UCSD-AML1 (cell line): ENCODE measurements around the gene APOLD1.
"Not testable (repeated sequence)": the region's sequence is repeated elsewhere in the genome, so short reads cannot be mapped to it uniquely, and the experiment has no call there.

Experiments
- DNase-seq: peaks from one replicate; lab custom pipeline; 2025; ENCODE audit not compliant: unreplicated experiment; lab: John Stamatoyannopoulos, UW

The APOLD1 gene, protein sequence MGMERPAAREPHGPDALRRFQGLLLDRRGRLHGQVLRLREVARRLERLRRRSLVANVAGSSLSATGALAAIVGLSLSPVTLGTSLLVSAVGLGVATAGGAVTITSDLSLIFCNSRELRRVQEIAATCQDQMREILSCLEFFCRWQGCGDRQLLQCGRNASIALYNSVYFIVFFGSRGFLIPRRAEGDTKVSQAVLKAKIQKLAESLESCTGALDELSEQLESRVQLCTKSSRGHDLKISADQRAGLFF

DNA sequence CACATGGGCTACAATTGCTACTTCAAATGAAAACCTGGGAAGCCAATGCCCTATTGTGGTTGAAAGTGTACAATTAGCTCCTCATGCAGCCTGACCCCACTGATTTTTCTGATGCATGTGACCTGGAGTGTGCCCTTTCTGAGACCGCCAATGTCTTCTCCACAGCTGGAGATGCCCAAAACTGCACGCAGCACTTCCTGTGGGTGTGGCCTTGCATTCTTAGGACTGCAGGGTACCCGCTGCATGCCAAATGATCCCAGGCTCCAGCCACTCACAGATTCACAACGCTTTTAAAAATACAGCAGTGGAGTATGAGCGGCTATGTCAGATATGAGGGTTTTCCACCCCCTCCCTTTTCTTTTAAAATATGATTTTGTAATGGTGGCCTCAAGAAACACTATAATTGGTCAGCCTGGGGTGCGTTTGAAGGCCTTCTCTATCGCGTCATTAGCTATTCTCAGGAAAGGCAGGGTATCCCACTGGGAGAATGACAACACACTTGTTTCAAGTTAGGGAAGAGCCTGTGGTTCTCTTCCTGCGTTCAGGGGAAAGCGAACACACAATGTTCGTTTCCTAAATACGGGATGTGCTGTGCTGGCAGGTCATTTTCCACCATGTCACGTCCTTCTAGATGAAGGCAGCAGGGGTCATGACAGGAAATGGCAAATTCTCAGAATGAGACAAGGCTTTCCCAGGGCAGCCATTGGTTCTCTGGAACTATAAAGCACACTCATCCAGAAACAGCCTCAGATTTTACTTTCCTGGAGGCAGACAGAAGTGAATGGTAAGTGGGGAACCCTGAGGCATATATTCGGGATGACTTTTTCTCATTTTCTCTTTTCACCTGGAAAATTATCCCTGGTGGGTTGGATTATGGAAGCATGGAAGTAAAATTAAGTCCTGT, at the start of gene APOLD1:
Gene APOLD1 (plus strand): TSS at position 749 of the 904 bp plus-strand sequence. CDS start 33 bp downstream, at position 782.
- DNase-seq = no peak

DNA sequence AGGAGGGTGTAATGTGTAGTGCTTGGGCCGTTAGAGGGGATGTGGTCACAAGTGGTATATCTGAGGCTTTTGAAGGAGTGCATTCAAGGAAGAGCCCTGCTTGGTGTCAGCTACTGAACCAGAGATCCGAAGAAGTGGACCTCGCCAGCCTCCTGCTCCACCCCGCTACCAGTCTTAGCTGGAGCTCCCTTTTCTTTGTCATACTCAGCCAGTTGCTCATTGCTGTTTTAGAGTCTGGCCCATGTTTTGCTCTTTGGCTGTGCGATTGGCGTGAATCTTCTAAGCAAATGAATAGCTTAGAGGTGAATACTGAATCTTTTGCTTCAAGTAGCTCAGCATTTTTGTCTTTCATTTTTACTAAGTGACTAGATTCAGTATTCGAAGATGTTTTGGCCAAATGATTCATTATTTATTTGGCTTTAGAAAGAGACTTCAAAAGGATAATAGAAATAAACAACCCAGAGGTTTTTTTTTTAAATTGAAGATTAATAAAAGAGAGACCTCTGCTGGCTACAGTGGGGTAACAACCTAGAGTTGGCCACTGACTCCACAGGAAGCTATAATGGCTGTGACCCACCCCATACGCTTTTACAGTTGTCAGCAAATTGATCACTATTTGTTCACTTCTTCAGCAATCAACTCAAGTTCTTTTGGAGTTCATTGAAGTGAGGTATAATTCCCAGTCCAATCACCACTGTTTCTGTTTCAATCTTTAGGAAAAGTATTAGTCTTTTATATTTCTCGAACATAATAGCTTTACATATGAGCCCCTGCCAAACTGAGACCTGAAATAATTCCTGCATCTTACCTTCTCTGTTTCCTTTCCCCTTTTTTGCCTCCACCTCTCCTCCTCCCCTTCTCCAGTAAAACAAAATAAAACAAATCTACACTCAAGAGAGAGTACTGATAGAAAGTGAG, 48.4 kb upstream of the APOLD1 start:
- DNase-seq = peak; percentile 22

DNA sequence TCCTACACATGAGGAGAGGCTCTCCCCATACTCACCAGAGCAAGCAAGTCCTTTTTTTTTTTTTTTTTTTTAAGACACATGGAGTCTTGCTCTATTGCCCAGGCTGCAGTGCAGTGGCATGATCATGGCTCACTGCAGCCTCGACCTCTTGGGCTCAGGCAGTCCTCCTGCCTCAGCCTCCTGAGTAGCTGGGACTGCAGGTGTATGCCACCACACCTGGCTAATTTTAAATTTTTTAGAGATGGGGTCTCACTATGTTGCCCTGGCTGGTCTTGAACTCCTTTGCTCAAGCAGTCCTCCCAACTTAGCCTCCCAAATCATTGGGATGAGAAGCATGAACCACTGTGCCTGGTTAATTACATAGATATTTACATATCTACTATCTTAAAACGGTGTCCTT, 47.3 kb upstream of the APOLD1 start:
- DNase-seq = not testable (repeated sequence)

DNA sequence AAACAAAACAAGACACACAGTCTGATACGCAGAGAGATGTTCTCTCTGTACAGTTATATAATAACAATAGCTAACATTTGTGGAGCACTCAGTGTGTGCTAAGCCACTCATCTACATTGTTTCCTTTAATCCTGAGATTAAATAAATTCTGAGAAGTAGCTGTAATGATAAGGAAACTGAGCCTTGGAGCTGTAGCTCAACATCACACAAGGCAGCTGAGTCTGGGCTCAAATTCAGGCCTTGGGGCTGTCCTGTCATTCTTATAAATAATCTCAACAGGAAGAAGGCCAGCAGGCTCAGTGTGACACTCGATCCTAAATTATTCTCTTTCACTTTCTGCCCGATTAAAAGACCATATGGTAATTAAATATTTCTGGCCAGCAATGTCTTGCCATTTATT, 43.8 kb upstream of the APOLD1 start:
- no peak for DNase-seq

DNA sequence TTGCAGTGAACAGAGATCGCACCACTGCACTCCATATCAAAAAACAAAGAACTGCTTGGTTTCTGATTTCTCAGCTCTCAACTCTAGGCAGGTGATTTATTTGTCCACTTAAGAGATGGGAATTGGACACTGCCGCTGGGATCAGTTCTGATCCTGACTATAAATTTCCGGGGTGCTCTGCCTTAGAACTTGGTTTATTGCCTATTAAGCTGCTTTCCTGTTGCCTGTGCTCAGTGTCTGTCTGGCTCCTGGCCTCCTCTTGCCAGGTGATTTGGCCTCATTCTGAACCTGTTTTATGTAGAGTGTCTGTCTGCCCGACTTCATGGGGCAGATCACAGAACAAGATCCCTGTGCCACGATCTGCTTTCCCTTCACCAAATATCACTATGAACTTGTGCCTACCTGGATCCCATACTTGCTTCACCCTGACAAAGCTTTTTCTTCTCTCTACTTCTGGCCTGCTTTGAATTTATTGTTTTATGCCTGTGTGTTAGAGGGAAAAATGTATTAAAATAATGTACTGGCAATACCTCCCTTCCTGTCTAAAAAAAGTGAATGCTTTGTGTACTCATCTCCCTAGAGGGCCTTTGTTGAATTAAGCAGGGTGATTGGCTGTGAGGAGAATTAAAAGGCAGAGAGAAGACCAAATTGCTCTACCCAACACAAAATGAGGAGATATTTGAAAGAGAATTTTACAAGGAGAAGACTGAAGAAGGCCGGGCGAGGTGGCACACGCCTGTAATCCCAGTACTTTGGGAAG, 40.7 kb upstream of the APOLD1 start:
- no peak for DNase-seq

DNA sequence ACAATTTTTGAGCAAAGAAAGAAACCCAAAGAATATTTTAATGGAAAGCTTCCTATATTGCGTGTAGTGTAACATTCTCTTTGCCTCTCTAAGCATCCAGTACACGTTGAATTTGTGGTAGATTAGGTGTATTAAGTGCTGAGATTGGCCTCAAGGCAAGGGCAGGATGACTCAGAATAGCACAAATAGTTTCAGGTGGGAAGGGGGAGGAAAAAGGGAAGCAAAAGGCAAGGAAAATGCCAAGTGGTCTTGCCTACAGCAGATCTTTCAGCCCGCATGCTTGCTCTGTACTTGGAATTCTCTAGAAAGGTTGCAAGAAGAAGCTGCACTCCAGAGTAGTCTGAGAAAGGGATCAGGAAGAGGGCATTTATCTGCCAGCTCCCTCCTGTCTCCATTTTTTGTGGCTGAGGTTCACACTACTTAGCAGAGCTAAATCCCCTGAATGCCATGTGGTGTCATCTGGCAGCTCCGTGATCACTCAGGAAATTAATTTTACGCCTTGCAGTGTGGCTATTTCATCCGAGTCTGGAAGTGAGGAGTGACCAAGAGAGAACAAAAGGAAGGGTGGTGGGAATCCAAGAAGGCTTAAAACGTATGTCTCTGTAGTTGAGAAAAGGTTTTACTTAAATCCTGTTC, 39.8 kb upstream of the APOLD1 start:
- no peak for DNase-seq

DNA sequence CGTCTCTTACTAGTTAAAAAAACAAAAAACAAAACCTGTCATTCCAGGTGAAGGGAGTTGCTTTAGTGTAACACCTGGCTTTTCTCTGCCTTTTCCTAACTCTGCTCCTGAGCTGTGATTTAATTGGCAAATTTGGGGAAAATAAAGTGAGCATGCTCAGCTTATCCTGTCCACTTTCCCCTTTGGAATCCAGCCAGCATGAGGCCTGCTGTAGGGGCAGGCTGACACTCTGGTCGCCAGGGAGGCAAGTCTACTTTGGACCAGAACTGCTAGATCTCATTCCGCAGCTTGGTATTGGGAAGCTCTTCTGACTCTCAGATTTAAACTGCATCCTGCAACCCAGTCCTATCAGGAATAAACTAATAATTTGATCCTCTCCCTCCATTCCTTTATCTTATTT, 38.2 kb upstream of the APOLD1 start:
- no peak for DNase-seq

DNA sequence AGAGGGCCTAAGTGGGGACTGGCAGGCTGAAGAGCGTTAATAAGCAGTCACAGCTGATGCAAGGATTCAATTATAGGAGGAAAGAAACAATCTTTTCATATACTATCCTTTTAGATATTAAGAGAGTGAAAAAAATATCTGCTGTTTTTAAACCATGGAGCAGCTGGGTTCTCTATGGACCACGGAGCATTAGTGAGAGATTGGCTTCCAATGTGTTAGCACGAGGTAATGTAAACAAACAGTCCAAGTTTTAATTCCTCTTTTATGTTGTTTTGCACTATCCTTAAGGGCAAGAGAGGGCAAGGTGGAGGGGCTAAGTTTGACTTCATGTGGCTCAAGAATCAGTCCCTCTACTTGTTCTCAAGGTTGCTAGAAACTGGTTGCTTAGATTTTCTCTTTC, 37.4 kb upstream of the APOLD1 start:
- DNase-seq = no peak

DNA sequence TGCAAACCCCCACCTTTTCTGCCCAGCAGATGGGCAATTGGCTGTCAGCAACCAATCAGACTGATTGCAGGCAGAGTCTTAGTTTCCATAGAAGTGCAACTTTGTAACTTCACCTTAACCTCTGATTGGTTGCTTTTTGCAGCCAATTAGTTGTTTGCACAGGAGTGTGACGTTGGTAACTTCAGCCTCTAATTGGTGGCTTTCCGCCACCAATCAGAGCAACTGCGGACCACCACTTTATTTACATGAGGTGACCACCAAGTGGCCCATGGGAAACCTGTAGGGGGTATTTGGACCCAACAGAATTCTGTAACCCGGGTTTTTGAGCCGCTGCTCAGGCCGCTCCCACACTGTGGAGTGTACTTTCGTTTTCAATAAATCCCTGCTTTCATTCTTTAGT, 36.0 kb upstream of the APOLD1 start:
- no peak for DNase-seq

DNA sequence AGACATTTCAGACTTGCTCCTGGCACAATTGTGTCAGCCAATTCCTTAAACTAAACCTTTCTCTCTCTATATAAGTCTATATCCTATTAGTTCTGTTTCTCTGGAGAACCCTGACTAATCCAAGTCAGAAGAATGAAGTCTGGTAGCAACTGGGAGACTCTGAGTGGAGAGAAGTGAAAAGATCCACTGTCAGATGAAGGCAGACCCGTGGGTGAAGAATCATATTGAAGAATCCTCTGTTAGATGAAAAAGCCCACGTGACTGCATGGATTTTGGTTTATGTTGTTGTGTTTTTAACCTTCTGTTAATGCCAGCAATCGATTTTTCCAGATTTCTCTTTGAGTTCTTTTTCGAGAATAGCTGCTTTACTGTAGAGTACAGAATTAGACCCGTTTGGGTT, 29.5 kb upstream of the APOLD1 start:
- no peak for DNase-seq

DNA sequence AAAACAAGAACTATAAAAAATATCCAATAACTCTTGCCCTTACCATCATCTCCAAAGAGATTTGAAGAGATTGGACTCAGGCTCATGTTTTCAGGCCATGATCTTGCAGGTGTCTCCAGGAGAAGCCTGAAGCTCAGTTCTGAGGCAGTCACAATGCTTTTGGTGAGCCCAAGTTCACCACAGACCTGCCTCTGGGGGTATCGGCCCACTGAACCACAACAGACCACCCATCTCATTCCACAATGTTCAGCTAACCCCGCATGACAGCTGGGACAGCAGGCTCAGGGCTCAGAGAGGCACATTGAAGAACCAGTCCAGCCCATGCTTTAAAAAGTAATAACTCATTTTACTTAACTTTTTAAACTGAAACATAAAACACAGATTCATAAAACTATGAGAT, 28.3 kb upstream of the APOLD1 start:
- no peak for DNase-seq

DNA sequence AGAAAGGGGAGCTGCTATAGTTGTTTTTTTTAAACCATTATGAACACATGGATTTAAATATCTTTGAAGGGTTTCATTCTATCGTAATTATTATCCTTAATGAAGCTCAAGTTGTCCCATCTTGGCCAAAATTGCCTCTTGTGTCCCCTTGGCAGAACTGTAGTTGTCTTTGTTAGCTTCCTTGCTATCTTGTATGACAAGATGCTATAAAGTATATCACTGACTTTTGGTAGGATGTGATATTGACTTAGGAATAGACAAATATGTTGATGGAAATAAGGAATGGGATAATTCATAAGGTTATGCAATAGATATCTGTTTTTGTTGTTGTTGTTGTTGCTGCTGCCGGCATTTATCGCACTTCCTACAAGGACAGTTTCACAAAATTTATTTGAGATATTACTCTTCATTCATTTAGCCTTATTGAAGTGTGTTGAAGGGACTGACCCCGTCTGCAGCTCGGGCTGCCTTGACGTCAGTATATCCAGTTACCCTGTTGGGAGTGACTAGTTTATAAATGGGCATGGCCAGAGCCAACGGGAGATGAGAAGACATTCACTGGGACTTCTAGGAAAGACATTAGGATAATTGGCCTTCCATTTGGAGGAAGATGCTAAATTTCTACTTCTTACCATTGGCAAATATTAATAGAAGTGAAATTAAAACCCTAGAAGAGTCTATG, 26.1 kb upstream of the APOLD1 start:
- no peak for DNase-seq

DNA sequence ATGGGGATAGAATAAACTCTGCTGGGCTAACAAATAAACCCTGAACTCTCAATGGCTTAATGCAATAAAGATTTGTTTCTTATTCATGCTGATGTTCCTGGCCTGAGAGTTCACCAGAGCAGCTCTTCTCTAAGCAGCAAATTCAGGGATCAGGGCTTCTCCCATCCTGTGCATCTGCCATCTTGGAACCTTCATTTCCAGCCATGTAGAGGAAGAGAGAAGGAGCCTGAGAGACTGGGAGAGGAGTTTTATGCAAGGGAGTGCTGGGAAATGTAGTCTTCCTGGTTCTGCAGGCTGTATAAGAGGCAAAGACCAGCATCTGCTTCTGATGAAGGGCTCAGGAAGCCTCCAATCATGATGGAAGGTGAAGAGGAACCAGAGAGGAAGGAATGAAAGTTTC, 20.6 kb upstream of the APOLD1 start:
- DNase-seq = no peak

DNA sequence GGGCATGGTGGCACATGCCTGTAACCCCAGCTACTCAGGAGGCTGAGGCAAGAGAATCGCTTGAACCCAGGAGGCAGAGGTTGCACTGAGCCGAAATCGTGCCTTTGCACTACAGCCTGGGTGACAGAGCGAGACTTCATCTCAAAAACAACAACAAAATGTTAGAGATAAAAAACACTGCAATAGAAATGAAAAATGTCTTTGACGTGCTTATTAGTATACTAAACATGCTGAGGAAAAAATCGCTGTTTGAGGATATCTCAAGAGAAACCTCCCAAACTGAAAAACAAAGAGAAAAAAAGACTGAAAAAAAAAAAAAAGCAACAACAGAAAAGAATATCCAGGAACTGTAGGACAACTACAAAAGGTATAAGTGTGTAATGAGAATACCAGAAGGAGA, 15.2 kb upstream of the APOLD1 start:
- no peak for DNase-seq

DNA sequence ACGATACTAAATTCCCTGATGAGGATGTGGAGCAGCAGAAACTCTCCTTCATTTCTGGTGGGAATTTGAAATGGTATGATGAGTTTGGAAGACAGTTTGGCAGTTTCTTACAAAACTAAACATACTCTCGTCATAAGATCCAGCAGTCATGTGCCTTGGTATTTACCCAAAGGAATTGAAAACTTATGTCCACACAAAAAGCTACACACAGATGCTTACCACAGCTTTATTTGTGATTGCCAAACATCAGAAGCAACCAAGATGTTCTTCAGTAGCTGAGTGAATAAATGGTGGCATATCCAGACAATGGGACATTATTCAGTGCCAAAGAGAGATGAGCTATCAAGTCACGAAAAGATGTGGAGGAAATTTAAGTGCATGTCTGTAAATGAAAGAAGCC, 10.7 kb upstream of the APOLD1 start:
- DNase-seq = no peak

DNA sequence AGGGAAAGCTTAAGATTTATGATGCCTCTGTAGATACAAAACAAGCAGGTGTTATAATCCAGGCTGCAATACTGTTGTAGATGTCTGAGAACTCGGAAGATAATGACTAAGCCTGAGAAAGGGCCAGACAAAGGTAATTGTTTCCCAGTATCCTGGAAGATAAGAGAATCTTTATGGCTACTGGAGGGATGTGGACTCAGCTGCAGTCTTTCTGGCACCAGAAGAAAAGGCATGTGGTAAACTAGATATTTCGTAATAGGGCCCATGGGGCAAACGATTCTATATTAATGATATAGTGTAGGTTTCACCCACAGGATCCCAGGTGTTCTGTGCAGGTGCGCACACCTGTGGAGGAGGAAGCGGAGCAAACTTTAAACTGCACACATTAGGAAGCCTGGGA, 9.2 kb upstream of the APOLD1 start:
- no peak for DNase-seq

DNA sequence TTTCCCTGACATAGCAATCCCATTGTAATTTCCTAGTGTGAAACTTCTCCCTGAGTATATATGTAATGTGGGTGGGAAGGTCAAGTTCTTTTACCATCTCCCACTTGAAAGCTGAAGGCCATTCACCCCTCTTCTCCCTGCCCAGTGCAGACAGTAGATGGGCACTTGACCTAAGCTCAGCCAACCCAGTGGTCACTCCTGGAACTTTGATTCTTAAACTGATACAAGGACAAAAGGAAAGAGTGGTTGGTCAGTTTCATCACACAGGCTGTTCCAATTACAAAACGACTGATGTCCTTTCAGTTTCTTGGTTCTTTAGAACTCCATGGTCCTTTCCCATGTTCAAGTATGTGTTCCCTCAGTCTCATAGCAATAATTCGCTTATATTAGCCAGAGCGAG, 8.4 kb upstream of the APOLD1 start:
- no peak for DNase-seq

DNA sequence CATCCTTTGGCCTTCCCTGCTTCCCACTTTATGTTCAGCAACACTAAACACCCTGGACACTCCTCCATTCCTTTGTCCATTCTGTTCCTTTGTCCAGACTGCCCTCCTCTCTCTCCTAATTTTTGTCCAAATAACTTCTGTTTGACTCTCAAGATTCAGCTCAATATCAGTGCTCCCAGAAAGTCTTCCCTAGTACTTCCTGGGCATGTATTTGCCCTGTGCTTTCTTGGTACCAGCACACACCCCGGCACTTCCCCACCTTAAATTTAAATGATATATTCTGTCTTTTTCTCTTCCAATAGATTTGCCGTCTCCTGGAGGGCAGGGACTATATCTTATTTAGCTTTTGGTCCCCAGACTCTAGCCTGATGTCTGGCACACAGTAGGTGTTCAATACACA, 6.5 kb upstream of the APOLD1 start:
- DNase-seq = no peak

DNA sequence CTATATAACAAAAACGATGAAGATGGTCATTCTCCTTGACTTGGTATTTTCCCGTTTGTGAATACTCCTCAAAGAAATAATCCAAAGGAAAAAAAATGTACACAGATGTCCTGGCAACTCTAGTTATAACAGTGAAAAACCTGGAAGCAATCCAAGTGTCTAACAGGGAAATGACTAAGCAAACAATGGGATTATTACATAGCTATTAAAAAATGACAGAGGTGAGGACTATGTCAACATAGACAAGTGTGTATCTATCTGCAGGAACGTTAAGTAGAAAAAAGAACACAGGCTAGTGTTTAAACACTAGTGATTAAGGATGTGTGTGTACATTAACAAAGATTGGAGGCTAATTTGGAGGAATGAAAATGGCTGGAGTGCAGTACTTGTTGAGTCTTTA, 5.9 kb upstream of the APOLD1 start:
- no peak for DNase-seq

DNA sequence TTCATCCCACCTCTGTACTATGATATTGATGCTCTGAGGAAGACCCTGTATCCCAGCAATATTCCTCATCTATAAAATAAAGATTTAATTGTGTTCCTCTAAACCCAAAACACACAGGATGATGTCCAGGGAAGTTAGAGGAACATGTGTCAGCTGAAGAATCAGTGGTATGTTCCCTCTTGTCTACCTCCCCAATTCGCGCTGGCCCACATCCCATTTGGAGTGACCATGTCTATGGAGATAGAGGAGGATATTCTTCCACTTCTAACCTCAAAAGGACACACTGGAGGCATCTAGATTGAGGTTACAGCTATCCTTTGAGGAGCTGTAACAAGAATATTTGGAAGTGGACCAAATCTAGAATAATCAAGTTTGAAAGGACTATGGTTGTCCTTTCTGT, 1.3 kb upstream of the APOLD1 start:
- DNase-seq = no peak
